HepG2 (cell line): ENCODE data around the gene SPTAN1. TPM values are rescaled to one million over a fixed set of nuclear protein-coding genes. Genes with fewer than 3 reads are reported as not detected.

ENCODE experiments used
- ATAC-seq: fragments of 200-7000 bp; cut with Tn5 transposase; 3 replicates; pipeline ENCODE4 v1.9.1; 2020; ENCODE audit warnings: mild to moderate bottlenecking, moderate library complexity
- BruUV-seq: library from RNA; stranded (reverse); fragments of 400-500 nt; replicated peaks from 2 replicates; lab custom pipeline; 2021; lab: Mats Ljungman, UMichigan
- CTCF ChIA-PET: fragments of 300-600 bp; formaldehyde crosslinking; extraction: SDS; loops from one replicate; lab custom pipeline; 2021; ENCODE audit warnings: low total read pairs, inconsistent platforms, low intra/inter-chr PET ratio; lab: Yijun Ruan, JAX
- POLR2A ChIA-PET: fragments of 350-600 bp; sonication (Branson Sonifier 250); formaldehyde crosslinking; loops from one replicate; lab custom pipeline; 2020; ENCODE audit warnings: antibody characterized with exemption, inconsistent platforms; lab: Yijun Ruan, JAX
- DNase-seq: peaks from one replicate; pipeline ENCODE4 v3.0.0-alpha.2; 2015; ENCODE audit warnings: low spot score
- FAIRE-seq: peaks from 3 replicates; lab custom pipeline; 2011; peaks lifted over from hg19 to GRCh38; lab: Jason Lieb, UNC
- H2AFZ ChIP-seq: one replicate; pipeline ENCODE4 v1.6.1; 2011; ENCODE audit warnings: low read length, inconsistent platforms
- H3K27ac ChIP-seq: fragments of 300-600 bp; 3 replicates; pipeline ENCODE4 v1.8.0; 2011; ENCODE audit warnings: mixed run types, mild to moderate bottlenecking, mixed read lengths, low read length, inconsistent platforms; ENCODE audit not compliant: insufficient read depth; ENCODE audit errors: extremely low read length
- H3K27me3 ChIP-seq, 2 experiments: fragments of 200-600 bp in 1 of 2; 2 replicates in 1 of 2; 3 replicates in 1 of 2; pipeline versions ENCODE4 v1.6.0 to v1.8.0; 2011; ENCODE audit warnings: low read length in 2 of 2, mild to moderate bottlenecking in 2 of 2, moderate library complexity in 2 of 2, inconsistent platforms in 1 of 2; ENCODE audit not compliant: insufficient read depth in 2 of 2, control insufficient read depth in 1 of 2
- H3K36me3 ChIP-seq, 2 experiments: fragments of 200-600 bp in 1 of 2; replicated peaks in 1 of 2; 2 replicates in 1 of 2; 3 replicates in 1 of 2; pipeline versions ENCODE4 v1.5.1 to v1.8.0; 2011; ENCODE audit warnings: low read length in 2 of 2, inconsistent platforms in 1 of 2; ENCODE audit not compliant: insufficient read depth in 2 of 2, control insufficient read depth in 1 of 2
- H3K4me1 ChIP-seq: 2 replicates; pipeline ENCODE4 v1.5.1; 2012; ENCODE audit warnings: low read length, inconsistent platforms; ENCODE audit not compliant: insufficient read depth
- H3K4me2 ChIP-seq: 2 replicates; pipeline ENCODE4 v1.6.0; 2011; ENCODE audit warnings: low read depth, low read length, inconsistent platforms
- H3K4me3 ChIP-seq, 3 experiments: fragments of 200-600 bp in 1 of 3; sonication (generic), shearing (Covaris generic) in 1 of 3; replicated peaks in 1 of 3; 2 replicates each; pipeline ENCODE4 v1.5.1; 2011 to 2016; ENCODE audit warnings: low read length in 3 of 3, inconsistent platforms in 2 of 3, low read depth in 2 of 3, mild to moderate bottlenecking in 2 of 3, control low read depth in 1 of 3, mixed read lengths in 1 of 3; ENCODE audit not compliant: insufficient read depth in 1 of 3
- H3K79me2 ChIP-seq: one replicate; pipeline ENCODE4 v1.6.1; 2011; ENCODE audit warnings: low read length, inconsistent platforms; ENCODE audit not compliant: insufficient read depth
- H3K9ac ChIP-seq: 2 replicates; pipeline ENCODE4 v1.6.0; 2011; ENCODE audit warnings: mild to moderate bottlenecking, low read depth, low read length, inconsistent platforms; ENCODE audit not compliant: insufficient read depth
- H3K9me3 ChIP-seq: 2 replicates; pipeline ENCODE4 v1.5.1; 2012; ENCODE audit warnings: mild to moderate bottlenecking, low read length
- H4K20me1 ChIP-seq: 2 replicates; pipeline ENCODE4 v1.6.0; 2011; ENCODE audit warnings: inconsistent platforms, mild to moderate bottlenecking, low read length, moderate library complexity; ENCODE audit not compliant: insufficient read depth
- ARHGAP35 ChIP-seq: sonication (generic); formaldehyde crosslinking; IDR thresholded peaks from 2 replicates; pipeline ENCODE4 v1.9.0; 2022; ENCODE audit warnings: mild to moderate bottlenecking, inconsistent platforms, moderate library complexity, missing genetic modification reagents, borderline replicate concordance
- ASH2L ChIP-seq: fragments of 300-600, 200-600 bp; sonication (generic); IDR thresholded peaks from 2 replicates; pipeline ENCODE4 v1.7.0; 2017; ENCODE audit warnings: low read depth, mild to moderate bottlenecking, moderate library complexity, mixed read lengths, low read length; ENCODE audit not compliant: insufficient read length
- KLF16 ChIP-seq, 2 experiments: sonication (generic) in 1 of 2; formaldehyde crosslinking in 1 of 2; IDR thresholded peaks; 2 replicates each; pipeline versions ENCODE4 v1.6.1 to v1.8.0; 2016 to 2023; ENCODE audit warnings: missing genetic modification reagents in 2 of 2, missing compliant biosample characterization in 1 of 2
- KMT2A ChIP-seq: sonication (generic); formaldehyde crosslinking; IDR thresholded peaks from 2 replicates; pipeline ENCODE4 v1.4.0; 2020; ENCODE audit warnings: missing genetic modification reagents
- MIER2 ChIP-seq: IDR thresholded peaks from 2 replicates; pipeline ENCODE4 v1.6.1; 2016; ENCODE audit warnings: missing biosample characterization, missing genetic modification reagents
- NCOA1 ChIP-seq: sonication (generic); formaldehyde crosslinking; IDR thresholded peaks from 2 replicates; pipeline ENCODE4 v1.9.0; 2021; ENCODE audit warnings: missing genetic modification reagents
- NFYC ChIP-seq: IDR thresholded peaks from 2 replicates; pipeline ENCODE4 v1.6.1; 2016; ENCODE audit warnings: missing genetic modification reagents, missing compliant biosample characterization
- NKX3-1 ChIP-seq: sonication (generic); formaldehyde crosslinking; IDR thresholded peaks from 2 replicates; pipeline ENCODE4 v1.5.0; 2020; ENCODE audit warnings: missing genetic modification reagents
- NPAS2 ChIP-seq: sonication (generic); formaldehyde crosslinking; IDR thresholded peaks from 2 replicates; pipeline ENCODE4 v1.8.0; 2022; ENCODE audit warnings: mild to moderate bottlenecking, missing genetic modification reagents, borderline replicate concordance
- TMF1 ChIP-seq: sonication (generic); formaldehyde crosslinking; IDR thresholded peaks from 2 replicates; pipeline ENCODE4 v1.8.1; 2022; ENCODE audit warnings: low read depth, missing genetic modification reagents
- ZNF362 ChIP-seq: sonication (generic); formaldehyde crosslinking; IDR thresholded peaks from 2 replicates; pipeline ENCODE4 v1.4.0; 2020; ENCODE audit warnings: missing genetic modification reagents, mild to moderate bottlenecking, borderline replicate concordance
- ZNF678 ChIP-seq: sonication (generic); formaldehyde crosslinking; IDR thresholded peaks from 2 replicates; pipeline ENCODE4 v1.4.0; 2020; ENCODE audit warnings: mild to moderate bottlenecking, missing genetic modification reagents
- ZNF75D ChIP-seq: sonication (generic); formaldehyde crosslinking; IDR thresholded peaks from 2 replicates; pipeline ENCODE4 v1.8.1; 2023; ENCODE audit warnings: missing genetic modification reagents, mild to moderate bottlenecking, borderline replicate concordance
- ZSCAN30 ChIP-seq: sonication (generic); formaldehyde crosslinking; IDR thresholded peaks from 2 replicates; pipeline ENCODE4 v1.5.0; 2020; ENCODE audit warnings: mild to moderate bottlenecking, missing genetic modification reagents
- WGBS: methylation state at CpG from one replicate; pipeline ENCODE4 v1.1.6; 2017; ENCODE audit warnings: low lambda C conversion rate; 5-methylcytosine and 5-hydroxymethylcytosine counted together
- in situ Hi-C: cut with HindIII; loops from 2 replicates; pipeline ENCODE4 v1.10.0; 2017; ENCODE audit warnings: low pct_unique_long_range_greater_than_20kb; ENCODE audit not compliant: extremely low pct_ligation_motif_present
- intact Hi-C: fragments of 100-400 bp; cut with micrococcal nuclease; formaldehyde crosslinking; loops from one replicate; pipeline ENCODE4 v1.10.0; 2022; ENCODE audit not compliant: unreplicated experiment
- polyA plus RNA-seq, 8 experiments: library from polyadenylated mRNA; depleted of rRNA in 3 of 8; stranded (reverse) in 7 of 8; unstranded in 1 of 8; fragments of >200 nt; fragmentation: Illumina TruSeq in 4 of 8; extraction: Trizol in 4 of 8; gene quantifications; 2 replicates each; pipeline versions ENCODE4 v1.2.1 to v1.2.3, GENCODE V29; 2011 to 2016; ENCODE audit warnings: low read depth in 4 of 8, missing spikeins in 1 of 8, mixed read lengths in 1 of 8; ENCODE audit not compliant: insufficient read depth in 1 of 8
- total RNA-seq, 5 experiments: library from RNA; depleted of rRNA; stranded (reverse); fragments of >200 nt; fragmentation: Illumina TruSeq; extraction: Trizol; gene quantifications; 2 replicates each; pipeline ENCODE4 v1.2.3, GENCODE V29; 2016; ENCODE audit warnings: low read depth in 1 of 5
- TF ChIP-seq, protein P1 (sequence below): sonication (generic); formaldehyde crosslinking; IDR thresholded peaks from 2 replicates; pipeline ENCODE4 v1.4.0; 2020; ENCODE audit warnings: missing genetic modification reagents
- TF ChIP-seq, protein P2 (sequence below): sonication (generic); formaldehyde crosslinking; IDR thresholded peaks from 2 replicates; pipeline ENCODE4 v1.4.0; 2020; ENCODE audit warnings: missing genetic modification reagents
- TF ChIP-seq, protein P3 (sequence below): sonication (generic); formaldehyde crosslinking; IDR thresholded peaks from 2 replicates; pipeline ENCODE4 v1.8.0; 2022; ENCODE audit warnings: mild to moderate bottlenecking, missing genetic modification reagents, borderline replicate concordance
- TF ChIP-seq, protein P4 (sequence below): sonication (generic); formaldehyde crosslinking; IDR thresholded peaks from 2 replicates; pipeline ENCODE4 v1.8.0; 2022; ENCODE audit warnings: mild to moderate bottlenecking, missing genetic modification reagents; ENCODE audit not compliant: insufficient replicate concordance

Gene SPTAN1
- total and polyA plus RNA-seq, 2 of the 13 experiments (the other 11 are each of a cell fraction or from before 2014, with no cell fraction given), result 106 to 111 TPM

DNA sequence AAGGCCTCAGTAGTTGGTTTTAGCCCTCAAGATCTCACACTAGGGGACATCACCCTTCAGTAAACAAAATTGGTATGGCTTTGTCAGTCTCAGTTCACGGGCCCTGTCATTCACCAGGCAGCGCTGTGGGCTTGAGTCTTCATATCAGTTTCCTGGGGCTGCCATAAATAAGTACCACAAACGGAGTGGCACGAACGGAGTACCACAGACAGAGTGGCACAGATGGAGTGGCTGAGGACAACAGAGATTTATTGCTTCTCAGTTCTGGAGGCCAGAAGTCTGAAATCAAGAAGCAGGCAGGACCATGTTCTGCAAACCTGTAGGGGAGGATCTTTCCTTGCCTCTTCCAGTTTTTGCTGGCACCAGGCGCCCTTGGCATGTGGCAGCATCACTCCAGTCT lies 66.7 kb downstream of the SPTAN1 start:
- no peak for ATAC-seq
- POLR2A ChIA-PET, result no interaction called here
- H3K4me1 ChIP-seq, result no peaks in the 10 kb centered on the region
- peaks cover 30 to 70% of the 10 kb centered on the region in 2 experiments for H3K36me3 ChIP-seq
- no peaks in the 10 kb centered on the region for H4K20me1 ChIP-seq
- H3K9me3 ChIP-seq, result no peaks in the 10 kb centered on the region
- H3K27ac ChIP-seq, result no peak overlapping the region
- no TSS peak for BruUV-seq
- H3K27me3 ChIP-seq, result no peaks in the 10 kb centered on the region
- WGBS, result 100% methylated on average over 6 of the region's 6 CpGs
- CTCF ChIA-PET, result no interaction called here
- no peak overlapping the region for H2AFZ ChIP-seq
- no peak for FAIRE-seq
- no peaks in the 10 kb centered on the region for H3K79me2 ChIP-seq
- H3K4me3 ChIP-seq, result no peak overlapping the region
- intact Hi-C loops (no loop called here), in situ Hi-C loops (no loop called here)
- H3K4me2 ChIP-seq, result no peak overlapping the region
- H3K9ac ChIP-seq, result no peak overlapping the region
- DNase-seq, result no peak
- TF ChIP-seq ZNF362 (CRISPR knock-in tag) (no peak), NCOA1 (CRISPR knock-in tag) (no peak), MIER2 (no peak), NFYC (no peak), ASH2L (no peak), ZNF678 (no peak), TMF1 (no peak), KMT2A (CRISPR knock-in tag) (no peak), NPAS2 (CRISPR knock-in tag) (no peak), ZSCAN30 (CRISPR knock-in tag) (no peak), ZNF75D (no peak), ARHGAP35 (CRISPR knock-in tag) (no peak), KLF16 (CRISPR knock-in tag; IDR thresholded peaks at IDR 0.05) (no peak), NKX3-1 (CRISPR knock-in tag) (no peak)
- TF ChIP-seq, protein P1, sequence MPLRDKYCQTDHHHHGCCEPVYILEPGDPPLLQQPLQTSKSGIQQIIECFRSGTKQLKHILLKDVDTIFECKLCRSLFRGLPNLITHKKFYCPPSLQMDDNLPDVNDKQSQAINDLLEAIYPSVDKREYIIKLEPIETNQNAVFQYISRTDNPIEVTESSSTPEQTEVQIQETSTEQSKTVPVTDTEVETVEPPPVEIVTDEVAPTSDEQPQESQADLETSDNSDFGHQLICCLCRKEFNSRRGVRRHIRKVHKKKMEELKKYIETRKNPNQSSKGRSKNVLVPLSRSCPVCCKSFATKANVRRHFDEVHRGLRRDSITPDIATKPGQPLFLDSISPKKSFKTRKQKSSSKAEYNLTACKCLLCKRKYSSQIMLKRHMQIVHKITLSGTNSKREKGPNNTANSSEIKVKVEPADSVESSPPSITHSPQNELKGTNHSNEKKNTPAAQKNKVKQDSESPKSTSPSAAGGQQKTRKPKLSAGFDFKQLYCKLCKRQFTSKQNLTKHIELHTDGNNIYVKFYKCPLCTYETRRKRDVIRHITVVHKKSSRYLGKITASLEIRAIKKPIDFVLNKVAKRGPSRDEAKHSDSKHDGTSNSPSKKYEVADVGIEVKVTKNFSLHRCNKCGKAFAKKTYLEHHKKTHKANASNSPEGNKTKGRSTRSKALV, result no peak
- TF ChIP-seq, protein P2, sequence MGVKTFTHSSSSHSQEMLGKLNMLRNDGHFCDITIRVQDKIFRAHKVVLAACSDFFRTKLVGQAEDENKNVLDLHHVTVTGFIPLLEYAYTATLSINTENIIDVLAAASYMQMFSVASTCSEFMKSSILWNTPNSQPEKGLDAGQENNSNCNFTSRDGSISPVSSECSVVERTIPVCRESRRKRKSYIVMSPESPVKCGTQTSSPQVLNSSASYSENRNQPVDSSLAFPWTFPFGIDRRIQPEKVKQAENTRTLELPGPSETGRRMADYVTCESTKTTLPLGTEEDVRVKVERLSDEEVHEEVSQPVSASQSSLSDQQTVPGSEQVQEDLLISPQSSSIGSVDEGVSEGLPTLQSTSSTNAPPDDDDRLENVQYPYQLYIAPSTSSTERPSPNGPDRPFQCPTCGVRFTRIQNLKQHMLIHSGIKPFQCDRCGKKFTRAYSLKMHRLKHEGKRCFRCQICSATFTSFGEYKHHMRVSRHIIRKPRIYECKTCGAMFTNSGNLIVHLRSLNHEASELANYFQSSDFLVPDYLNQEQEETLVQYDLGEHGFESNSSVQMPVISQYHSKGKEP, result no peak
- TF ChIP-seq, protein P3, sequence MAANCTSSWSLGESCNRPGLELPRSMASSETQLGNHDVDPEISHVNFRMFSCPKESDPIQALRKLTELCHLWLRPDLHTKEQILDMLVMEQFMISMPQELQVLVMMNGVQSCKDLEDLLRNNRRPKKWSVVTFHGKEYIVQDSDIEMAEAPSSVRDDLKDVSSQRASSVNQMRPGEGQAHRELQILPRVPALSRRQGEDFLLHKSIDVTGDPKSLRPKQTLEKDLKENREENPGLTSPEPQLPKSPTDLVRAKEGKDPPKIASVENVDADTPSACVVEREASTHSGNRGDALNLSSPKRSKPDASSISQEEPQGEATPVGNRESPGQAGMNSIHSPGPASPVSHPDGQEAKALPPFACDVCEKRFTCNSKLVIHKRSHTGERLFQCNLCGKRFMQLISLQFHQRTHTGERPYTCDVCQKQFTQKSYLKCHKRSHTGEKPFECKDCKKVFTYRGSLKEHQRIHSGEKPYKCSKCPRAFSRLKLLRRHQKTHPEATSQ (CRISPR knock-in tag), result no peak
- TF ChIP-seq, protein P4, sequence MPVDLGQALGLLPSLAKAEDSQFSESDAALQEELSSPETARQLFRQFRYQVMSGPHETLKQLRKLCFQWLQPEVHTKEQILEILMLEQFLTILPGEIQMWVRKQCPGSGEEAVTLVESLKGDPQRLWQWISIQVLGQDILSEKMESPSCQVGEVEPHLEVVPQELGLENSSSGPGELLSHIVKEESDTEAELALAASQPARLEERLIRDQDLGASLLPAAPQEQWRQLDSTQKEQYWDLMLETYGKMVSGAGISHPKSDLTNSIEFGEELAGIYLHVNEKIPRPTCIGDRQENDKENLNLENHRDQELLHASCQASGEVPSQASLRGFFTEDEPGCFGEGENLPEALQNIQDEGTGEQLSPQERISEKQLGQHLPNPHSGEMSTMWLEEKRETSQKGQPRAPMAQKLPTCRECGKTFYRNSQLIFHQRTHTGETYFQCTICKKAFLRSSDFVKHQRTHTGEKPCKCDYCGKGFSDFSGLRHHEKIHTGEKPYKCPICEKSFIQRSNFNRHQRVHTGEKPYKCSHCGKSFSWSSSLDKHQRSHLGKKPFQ (CRISPR knock-in tag), result no peak
